ENCODE data around the gene ANKRD44.
"Not testable (repeated sequence)": the region's sequence is repeated elsewhere in the genome, so short reads cannot be mapped to it uniquely, and the experiment has no call there.

The ANKRD44 gene

DNA sequence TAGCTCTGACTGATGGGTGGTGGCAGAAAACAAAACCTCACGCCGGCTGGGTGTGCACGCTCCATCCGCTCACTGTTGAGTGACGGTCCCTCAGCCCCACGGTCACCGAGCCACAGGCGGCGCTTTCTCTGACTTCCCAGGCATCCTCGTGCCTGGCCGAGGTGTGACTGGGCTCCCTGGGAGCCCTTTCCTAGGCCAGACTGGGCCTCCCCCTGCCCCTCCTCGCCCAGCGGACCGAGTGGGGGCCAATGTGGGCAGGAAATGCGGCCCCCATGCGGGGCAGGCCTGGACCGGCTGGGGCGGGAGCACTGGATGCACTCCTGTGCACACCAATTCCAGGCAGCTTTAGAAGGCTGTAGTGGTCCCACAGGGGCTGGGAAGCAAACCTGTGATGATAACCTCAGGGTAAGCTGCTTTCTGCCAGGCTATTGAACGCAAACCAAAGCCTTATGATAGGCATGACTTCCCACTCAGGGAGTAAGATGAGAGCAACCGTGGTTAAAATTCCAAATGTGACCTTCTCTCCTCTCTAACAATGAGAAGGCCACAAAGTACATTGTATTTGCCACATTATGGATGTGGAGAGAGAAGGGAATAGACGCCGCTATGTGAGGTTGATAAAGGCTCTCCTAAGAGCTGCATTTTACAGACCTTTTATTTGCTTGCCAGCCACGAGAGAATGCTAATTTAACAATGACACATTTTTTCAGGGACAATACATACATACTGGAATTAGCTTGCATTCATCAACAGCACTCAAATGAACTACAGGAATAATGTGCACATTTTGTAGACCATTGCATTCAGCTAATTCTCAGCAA lies 300.2 kb downstream of the ANKRD44 start:
- DNase-seq, result no peak

DNA sequence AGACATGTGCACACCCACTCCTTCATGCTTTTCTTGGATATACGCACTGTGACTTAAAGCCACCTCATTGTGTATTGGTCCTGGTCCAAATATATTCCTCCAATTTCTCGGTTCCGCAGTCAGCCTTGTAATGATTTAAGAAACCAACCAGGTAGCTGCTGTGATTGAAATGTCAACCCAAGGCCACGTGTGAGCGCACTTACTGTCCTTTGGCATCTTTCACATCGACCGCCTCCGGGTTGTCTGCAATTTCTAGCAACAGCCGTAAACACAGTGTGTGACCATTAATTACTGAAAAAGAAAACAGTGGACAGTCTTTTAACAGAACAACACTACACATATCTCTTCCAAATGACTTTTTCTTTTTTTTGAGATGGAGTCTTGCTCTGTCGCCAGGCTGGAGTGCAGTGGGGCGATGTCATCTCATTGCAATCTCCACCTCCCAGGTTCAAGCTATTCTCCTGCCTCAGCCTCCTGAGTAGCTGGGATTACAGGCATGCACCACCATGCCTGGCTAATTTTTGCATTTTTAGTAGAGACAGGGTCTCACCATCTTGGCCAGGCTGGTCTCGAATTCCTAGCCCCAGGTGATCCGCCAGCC lies 301.7 kb downstream of the ANKRD44 start:
- DNase-seq, result not testable (repeated sequence)

DNA sequence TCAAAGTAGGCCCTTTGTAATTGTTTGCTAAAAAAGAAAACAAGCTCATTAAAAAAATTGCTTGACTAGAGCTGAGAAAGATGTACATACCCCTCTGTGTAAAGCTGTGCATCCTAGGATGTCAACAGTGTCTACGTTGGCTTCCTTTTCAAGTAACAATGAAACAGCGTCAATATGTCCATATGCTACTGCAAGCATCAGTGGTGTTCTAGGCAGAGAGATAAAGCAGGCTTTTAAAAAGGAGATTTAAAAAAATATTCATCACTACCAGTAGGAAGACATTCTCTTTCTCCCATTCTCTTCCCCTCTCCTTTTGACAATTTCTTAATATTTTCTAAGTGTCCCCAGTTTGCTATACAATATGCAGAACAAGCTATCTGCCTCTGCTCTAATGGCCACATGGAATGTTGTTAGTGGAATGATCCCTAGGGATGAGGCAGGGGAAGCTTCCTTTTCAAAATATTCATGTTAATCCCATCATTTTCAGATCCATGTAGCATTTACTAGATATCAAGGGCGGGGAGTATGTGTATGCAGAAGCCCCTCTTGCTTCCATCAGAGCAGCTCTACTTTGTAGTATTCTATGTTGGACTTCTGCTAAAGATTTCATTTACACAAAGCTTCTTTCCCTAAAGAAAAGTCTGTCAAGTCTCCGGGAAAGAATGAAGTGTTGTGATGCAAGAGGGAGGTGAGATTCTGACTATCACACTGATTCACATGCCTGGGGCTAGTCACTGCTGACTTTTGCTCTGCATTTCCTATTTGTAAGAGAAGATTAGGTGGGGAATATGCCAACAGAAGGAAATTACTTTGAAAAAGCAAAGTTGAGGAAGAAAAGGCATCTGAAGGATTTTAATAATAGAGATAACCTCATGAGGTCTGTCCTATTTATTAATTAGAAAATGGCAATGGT lies 302.6 kb downstream of the ANKRD44 start:
- DNase-seq, result no peak

DNA sequence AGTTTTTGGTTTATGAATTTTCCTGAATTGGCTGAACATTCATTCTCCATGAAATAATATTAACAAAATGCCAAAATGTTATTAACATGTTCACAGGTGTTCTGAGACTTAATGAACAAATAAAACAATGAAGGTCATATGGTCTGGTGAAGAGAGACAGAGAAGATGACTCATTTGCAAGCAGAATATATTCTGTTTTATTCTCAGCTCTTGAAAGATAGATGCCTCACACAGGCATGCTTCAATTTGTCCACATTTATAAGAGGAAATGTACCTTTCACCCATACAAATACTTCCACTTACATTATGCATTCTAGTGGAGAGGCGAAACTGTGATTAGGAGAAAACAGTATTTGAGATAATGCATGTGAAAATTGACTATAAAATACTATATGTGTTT lies 308.7 kb downstream of the ANKRD44 start:
- no peak for DNase-seq

DNA sequence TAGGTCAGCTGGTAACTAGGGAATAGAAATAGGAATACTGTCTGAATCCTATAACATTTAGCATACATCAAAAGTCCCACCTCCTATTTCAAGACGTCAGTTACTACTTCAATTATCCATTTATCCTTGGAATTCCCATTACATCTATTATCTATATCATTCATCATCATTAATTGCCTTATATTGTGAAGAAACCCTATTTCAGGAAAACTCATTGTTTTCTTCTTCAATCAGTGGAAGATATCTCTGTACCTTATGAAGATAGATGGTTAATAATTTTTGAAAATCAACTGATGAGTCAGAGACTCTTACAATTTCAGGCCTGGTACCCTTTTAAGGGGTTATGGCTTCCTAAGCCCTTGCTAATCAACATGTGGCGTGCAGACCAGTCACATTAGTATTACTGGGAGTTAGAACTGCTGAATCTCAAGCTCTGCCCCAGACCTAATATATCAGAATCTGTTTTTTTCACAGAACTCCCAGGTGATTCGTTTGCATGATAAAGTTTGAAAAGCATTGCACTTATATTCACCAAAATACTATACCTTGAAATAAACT lies 314.7 kb downstream of the ANKRD44 start:
- DNase-seq, result no peak

DNA sequence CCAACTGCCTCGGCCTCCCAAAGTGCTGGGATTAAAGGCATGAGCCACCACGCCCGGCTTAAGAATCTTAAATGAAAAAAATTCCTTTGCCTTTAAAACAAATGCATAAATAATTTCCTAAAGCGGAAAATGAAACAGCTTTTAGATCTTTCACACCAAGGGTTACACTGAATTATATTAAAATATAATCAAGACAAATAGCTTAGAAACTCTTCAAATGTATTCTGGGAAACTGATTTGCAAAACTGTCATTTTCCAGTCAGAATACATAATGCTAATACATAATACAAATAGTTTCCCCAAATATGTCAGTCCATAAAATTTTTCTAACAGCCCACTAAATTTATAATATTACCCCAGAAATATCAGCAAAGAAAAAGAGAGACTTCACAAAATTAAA lies 315.8 kb downstream of the ANKRD44 start:
- no peak for DNase-seq

DNA sequence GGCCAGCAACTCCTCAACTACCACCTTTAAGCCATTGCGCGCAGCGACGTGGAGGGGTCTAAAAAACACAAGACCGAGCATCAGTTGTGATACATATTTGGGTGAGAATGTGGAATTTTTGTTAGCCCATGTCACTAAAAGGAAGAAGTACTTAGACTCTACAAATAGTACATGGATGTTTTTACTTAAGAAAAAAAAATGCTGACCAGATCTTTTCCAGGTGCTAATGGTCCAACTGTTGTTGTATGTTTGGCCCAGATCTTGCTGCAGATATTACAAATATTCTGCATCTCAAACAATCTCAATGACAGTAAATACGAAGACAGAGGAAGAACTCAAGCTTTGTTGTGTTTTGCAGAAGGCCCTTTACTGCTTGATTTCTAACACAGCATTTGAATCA lies 317.0 kb downstream of the ANKRD44 start:
- no peak for DNase-seq

DNA sequence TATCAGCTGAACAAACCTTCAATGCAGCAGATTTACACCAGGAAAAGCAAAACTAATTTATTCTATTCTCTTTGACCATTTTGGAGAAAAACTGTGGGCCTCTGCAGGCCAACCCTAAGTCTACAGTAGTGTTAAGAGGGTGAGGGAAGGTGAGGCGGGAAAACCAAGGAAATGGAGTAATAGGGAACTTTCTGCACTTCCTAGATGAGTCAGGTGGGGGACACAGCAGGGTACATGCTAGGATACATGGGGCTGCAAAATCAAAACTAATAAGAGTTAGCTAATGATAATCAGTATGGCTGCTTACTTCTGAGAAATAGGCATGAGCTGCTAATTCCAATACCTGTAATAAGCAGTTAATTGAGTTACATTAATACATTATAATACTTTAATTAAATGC lies 318.1 kb downstream of the ANKRD44 start:
- DNase-seq, result no peak

DNA sequence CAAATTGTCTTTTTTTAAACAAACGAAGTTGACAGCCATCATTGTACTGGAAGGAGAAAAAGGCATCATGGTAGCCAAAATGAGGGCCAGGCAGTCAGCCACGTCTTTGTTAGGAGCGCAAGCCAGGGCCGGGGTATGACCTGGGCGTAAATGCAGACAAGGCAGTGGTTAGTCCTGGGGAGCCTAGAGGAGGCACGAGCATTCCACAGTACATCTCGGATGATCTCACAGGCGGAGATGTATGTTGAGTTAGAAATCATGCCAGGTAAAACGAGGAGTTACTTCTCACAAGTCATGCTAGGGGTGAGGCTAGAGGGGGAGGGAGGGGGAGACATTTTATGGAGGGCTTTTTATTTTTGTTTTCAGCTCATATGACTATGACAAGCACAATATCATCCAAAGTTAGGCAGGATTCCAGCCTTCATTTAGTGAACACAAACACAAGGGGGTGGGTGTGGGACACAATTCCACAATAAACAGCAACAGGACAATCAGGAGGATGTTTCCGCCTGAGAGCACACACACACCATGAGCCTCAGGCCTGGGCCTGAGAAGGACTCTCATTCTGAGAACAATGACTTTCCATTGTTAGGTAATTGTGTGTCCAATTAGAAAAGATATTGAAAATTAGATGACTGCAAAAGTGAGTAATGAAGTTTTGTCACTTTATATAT lies 319.7 kb downstream of the ANKRD44 start:
- DNase-seq, result no peak

DNA sequence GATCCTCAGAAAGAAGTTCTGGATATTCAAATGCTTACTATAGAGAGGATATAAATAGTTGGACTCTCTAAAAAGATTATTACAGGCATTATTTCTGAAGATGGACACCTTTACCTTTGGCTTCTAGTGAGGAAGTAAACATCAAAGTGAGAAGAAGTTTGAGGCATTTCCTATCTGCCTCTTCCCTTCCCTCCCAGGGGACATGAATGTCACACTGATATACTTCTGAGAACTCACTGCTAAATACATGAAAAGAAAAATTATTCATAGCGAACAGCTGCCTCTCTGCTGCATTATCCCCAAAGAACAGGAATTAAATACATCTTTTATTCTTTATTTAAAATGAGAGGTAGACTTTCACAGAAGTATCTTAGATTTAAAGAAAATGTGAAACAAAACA lies 320.5 kb downstream of the ANKRD44 start:
- no peak for DNase-seq

DNA sequence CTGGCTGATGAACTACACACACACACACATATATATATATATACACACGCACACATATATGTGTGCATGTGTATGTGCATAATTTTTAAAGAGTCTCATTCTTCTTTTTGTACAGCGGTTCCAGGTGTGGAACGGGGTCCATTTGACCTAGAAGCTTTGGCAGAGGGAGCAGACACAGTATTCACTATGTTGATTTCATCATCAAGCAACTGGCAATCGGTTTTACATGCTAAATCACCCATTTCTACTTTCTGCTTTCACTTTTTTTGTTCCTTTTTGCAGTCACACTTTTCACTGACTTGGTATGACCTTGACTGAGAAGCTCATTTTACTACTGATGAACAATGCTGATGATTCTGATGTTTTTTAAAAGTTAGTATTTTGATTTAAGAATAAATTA lies 321.1 kb downstream of the ANKRD44 start:
- DNase-seq, result no peak

DNA sequence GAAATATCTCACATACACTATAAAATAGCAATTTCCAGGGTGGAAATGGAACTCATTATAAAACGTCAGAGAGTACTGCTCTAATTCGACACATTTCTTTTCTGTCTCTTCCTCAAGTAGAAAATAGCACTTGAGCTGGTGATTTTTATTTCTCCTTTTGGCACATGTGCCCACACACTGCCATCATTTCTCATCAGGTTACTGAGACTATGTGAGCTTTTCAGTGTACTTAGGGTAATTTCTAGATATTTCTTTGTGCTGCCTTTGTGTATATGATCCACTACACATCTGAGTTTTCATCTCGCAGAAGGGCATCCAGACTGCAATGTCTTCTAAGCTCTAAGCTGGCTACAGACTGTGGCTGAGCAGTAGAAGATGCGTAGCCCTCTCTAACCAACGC lies 321.9 kb downstream of the ANKRD44 start:
- no peak for DNase-seq

DNA sequence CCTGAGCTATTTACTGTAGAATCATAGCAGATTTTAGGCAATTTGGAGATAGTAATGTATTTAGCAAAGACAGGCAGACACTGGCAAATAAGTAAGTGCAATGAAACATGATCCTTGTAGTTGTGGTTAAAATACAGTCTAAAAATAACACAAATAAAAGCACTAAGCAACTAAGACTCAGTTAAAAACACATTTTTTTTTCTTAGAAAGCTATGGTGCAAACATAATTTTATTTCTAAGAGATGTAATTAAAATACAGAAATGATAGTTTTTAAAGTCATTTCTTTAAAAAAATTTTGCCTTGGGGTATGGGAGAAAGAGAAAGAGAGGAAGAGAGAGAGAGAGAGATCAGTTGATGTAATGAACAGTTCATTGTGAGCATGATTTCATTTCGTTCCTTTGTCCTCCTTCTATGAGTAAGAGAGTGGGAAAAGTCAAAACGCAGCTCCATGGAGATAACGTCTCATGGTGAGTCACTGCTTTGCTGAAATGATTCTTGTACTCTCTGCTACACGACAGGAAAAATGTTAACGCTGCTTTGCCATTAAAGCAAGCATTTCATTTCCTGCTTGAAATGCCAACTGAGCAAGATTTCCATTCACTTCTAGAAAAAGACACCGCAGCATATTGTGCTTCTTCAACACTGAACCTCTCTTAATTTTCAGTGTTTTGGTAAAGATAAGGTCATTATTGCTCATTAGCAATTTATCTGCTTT lies 322.8 kb downstream of the ANKRD44 start:
- DNase-seq, result peak; percentile 47

DNA sequence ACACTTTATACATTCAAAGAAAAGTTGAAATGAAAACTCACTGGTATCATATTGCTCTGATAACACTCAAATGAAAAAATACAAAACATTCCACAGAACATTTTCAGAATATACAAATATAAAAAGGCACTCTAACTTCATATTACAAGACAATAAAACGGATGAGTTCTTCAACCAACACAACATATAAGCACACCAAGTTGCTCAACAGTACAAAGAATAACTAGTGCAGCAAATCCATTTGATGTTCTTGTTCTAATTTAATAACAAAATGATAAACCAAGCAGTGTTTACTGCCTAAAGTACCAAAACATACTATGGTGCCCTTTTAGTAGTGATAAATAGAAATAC lies 323.3 kb downstream of the ANKRD44 start:
- no peak for DNase-seq

DNA sequence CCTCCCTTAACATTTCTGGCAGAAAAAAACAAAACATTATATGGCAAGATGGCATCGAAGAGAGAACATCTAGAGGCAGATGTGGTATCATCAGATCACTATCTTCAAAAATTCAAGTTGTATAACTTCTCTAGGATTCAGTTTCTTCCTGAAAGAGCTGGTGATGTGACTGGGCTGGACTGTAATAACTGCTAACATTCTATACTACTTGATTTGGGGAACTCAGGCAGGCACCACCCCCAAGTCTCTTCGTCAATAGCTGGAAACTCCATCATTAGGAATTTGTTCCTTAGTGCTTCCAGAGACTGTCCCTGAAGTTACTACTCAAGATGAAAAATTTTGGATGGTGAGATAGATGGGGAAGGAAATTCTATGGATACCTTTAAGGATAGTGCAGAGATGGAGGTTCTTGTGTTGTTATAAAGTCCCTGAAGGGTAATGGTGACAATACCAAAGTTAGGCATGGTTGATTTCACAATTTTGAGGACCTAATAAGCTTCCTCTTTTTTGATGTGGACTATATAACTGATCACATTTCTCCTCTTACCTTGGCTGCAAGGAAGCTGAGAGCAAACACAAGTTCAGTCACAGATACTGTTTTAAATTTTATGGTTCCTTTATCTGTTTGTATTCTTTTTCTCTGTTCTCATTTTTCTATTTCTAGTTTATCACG lies 324.9 kb downstream of the ANKRD44 start:
- DNase-seq, result no peak

DNA sequence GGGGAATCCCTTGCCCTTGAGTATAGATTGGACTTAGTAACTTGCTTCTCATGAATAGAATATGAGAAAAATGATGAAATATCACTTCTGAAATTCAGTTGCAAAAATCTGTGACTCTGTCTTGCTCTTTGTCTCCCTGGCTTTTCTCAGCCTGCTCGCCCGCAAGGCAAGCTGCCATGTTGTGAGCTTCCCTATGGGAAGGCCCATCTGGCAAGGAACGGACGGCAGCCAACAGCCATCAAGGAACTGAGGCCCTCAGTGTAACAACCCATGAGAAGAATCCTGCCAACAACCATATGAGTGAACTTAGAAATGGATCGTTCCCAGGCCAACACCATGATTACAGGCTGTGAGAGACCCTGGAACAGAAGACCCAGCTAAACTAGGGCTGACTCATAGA lies 325.7 kb downstream of the ANKRD44 start:
- DNase-seq, result no peak

DNA sequence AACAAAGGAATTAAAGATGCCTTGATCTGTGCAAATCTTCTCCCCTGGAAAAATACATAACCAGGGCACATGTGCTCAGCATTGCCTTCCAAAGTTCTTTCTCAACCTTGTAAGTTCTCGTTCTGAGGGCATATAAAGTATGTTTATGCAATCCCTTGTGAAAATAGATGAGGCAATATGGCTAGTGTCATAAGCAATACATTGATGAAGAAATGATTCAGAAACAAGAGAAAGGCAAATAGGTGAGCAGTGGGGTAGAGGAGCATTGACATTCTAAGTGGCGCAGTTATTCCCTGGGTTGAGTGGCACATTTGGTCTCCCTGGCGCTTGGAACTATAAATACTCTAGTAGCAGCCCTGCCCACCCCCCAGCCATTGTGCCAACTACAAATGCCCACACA lies 326.6 kb downstream of the ANKRD44 start:
- no peak for DNase-seq

DNA sequence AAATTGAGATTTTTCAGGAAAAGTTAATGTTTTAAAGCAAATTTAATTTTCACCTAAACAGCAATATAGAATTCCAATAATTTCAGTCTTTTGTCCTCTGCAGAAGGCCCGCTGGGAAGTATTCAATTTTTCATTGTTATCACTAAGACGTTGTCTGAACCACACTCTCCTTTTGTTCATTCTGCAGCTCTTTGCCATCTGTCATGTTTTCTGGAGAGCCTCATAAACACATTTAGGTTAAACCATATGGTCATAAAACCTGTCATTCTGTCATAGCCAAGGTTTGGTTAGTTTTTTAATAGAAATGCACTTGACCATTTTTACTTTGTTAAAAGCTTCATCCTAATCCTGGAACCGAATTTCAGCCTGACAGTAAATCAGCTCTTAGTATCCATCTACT lies 330.1 kb downstream of the ANKRD44 start:
- no peak for DNase-seq

DNA sequence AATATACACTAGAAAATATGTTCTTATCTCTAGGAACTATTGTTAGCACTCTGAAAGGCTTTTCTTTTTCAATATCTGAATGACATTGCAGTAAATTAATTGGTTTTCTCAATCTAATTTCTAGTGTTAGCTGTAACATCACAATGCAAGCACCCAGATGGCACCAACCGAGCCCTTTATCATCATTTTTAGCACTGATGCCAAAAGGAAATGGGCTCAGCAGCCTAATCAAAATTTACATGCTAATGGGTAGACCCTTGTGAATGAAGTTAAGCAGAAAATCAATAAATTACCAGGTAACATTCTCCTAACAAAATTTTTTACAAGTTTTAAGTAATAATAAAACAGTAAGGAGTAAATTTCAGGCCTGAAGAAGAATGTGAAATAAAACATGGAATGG lies 330.6 kb downstream of the ANKRD44 start:
- DNase-seq, result no peak

DNA sequence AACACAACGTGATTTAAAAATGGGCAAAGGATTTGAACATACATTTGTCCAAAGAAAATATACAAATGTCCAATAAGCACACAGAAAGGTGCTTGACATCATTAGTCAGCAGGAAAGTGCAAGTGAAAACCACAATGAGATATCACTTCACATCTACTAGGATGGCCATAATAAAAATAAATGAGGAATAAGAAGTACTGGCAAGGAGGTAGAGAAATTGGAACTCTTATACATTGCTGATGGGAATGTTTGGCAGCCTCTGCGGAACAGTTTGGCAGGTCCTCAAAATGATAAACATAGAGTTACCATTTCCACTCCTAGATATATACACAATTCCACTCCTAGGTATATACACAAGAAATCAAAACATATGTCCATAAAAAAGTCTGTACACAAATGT lies 333.1 kb downstream of the ANKRD44 start:
- no peak for DNase-seq

DNA sequence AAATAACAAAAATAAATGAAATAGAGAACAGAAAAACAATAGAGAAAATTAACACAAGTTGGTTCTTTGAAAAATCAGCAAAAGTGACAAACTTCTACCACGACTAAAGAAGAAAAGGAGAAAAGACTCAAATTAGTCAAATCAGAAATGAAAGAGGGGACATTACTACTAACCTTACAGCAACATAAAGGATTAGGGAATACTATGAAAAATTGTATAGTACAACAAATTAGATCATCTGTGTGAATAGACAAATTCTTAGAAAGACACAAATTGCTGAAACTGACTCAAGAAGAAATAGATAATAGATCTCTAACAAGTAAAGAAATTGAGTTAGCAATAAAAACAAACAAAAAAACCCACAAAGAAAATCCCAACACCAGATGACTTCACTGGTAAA lies 335.6 kb downstream of the ANKRD44 start:
- no peak for DNase-seq

All from right hindlimb (tissue), 1 donor.